HCT116 (cell line): ENCODE measurements around the gene FCER2. TPM values are rescaled to one million over a fixed set of nuclear protein-coding genes. Genes with fewer than 3 reads are reported as not detected.

Source experiments
- ATAC-seq: fragments of 200-7000 bp; cut with Tn5 transposase; 2 replicates; pipeline ENCODE4 v1.9.1; 2020; ENCODE audit warnings: mild to moderate bottlenecking, moderate library complexity
- BruUV-seq: library from RNA; stranded (reverse); fragments of 400-500 nt; replicated peaks from 2 replicates; lab custom pipeline; 2021; lab: Mats Ljungman, UMichigan
- CTCF ChIA-PET: fragments of 300-600 bp; sonication (Branson Sonifier 250); formaldehyde crosslinking; loops from one replicate; lab custom pipeline; 2021; ENCODE audit warnings: antibody characterized with exemption; lab: Charles Lee
- POLR2A ChIA-PET: fragments of 300-600, 350-600 bp; sonication (Branson Sonifier 250); formaldehyde crosslinking; loops from one replicate; lab custom pipeline; 2021; ENCODE audit warnings: antibody characterized with exemption; lab: Charles Lee
- RAD21 ChIA-PET, 2 experiments: fragments of 300-600 bp; sonication (Branson Sonifier 250); formaldehyde crosslinking; loops; one replicate each; lab custom pipeline; 2023; ENCODE audit warnings: low total read pairs in 2 of 2; ENCODE audit not compliant: uncharacterized antibody in 2 of 2, unreplicated experiment in 2 of 2, low non-redundant PET in 1 of 2; lab: Charles Lee
- DNase-seq: peaks from one replicate; pipeline ENCODE4 v3.0.0-alpha.2; 2010; ENCODE audit warnings: low read depth, low spot score
- H2AFZ ChIP-seq: fragments of 200-600 bp; shearing (Covaris generic), sonication (generic); 2 replicates; pipeline ENCODE4 v1.6.1; 2017; ENCODE audit warnings: low read depth, mixed run types, mixed read lengths, antibody characterized with exemption, low read length; ENCODE audit not compliant: poor library complexity, severe bottlenecking
- H3K27ac ChIP-seq: 2 replicates; pipeline ENCODE4 v1.5.1; 2012; ENCODE audit warnings: low read depth, low read length
- H3K27me3 ChIP-seq: fragments of 200-600 bp; sonication (generic); 2 replicates; pipeline ENCODE4 v1.6.1; 2016; ENCODE audit warnings: mixed run types, low read length, mixed read lengths; ENCODE audit not compliant: insufficient read depth
- H3K36me3 ChIP-seq, 2 experiments: fragments of 200-500 bp in 1 of 2; fragments of 200-600 bp in 1 of 2; sonication (Bioruptor generic) in 1 of 2; sonication (generic) in 1 of 2; 2 replicates each; pipeline versions ENCODE4 v1.5.1 to v1.6.1; 2014 to 2016; ENCODE audit warnings: low read length in 2 of 2, inconsistent platforms in 1 of 2, mixed read lengths in 1 of 2, mixed run types in 1 of 2; ENCODE audit not compliant: insufficient read depth in 2 of 2, control insufficient read depth in 1 of 2
- H3K4me1 ChIP-seq, 2 experiments: fragments of 200-600 bp in 1 of 2; sonication (generic) in 1 of 2; 2 replicates each; pipeline versions ENCODE4 v1.5.1 to v1.6.1; 2012 to 2017; ENCODE audit warnings: low read length in 2 of 2, inconsistent platforms in 1 of 2, mild to moderate bottlenecking in 1 of 2, mixed read lengths in 1 of 2, mixed run types in 1 of 2, moderate library complexity in 1 of 2; ENCODE audit not compliant: insufficient read depth in 2 of 2, control insufficient read depth in 1 of 2
- H3K4me2 ChIP-seq: fragments of 200-600 bp; sonication (generic); 2 replicates; pipeline ENCODE4 v1.6.1; 2017; ENCODE audit warnings: mixed run types, low read length, mixed read lengths
- H3K4me3 ChIP-seq, 2 experiments: fragments of 200-600 bp in 1 of 2; sonication (generic) in 1 of 2; replicated peaks in 1 of 2; 2 replicates each; pipeline ENCODE4 v1.5.1; 2011 to 2016; ENCODE audit warnings: low read length in 2 of 2, control low read depth in 1 of 2, low read depth in 1 of 2, mild to moderate bottlenecking in 1 of 2, mixed read lengths in 1 of 2, mixed run types in 1 of 2
- H3K79me2 ChIP-seq: fragments of 200-600 bp; sonication (generic); 2 replicates; pipeline ENCODE4 v1.6.1; 2017; ENCODE audit warnings: mild to moderate bottlenecking, mixed run types, low read length, moderate library complexity, mixed read lengths; ENCODE audit not compliant: insufficient read depth
- H3K9ac ChIP-seq: fragments of 200-600 bp; sonication (generic); 2 replicates; pipeline ENCODE4 v1.6.1; 2016; ENCODE audit warnings: low read length, mixed read lengths
- H3K9me2 ChIP-seq: fragments of 200-600 bp; sonication (generic), shearing (Covaris generic); 2 replicates; pipeline ENCODE4 v1.6.1; 2017; ENCODE audit warnings: mixed run types, mild to moderate bottlenecking, moderate library complexity; ENCODE audit not compliant: insufficient read depth
- H3K9me3 ChIP-seq, 2 experiments: fragments of 200-500 bp in 1 of 2; fragments of 200-600 bp in 1 of 2; sonication (Bioruptor generic) in 1 of 2; sonication (generic) in 1 of 2; 2 replicates each; pipeline ENCODE4 v1.6.1; 2014 to 2017; ENCODE audit warnings: low read length in 2 of 2, mixed read lengths in 2 of 2, inconsistent platforms in 1 of 2, low read depth in 1 of 2, mild to moderate bottlenecking in 1 of 2, mixed run types in 1 of 2, moderate library complexity in 1 of 2; ENCODE audit not compliant: control insufficient read depth in 1 of 2, insufficient read depth in 1 of 2
- H4K20me1 ChIP-seq: fragments of 200-600 bp; sonication (generic), shearing (Covaris generic); 2 replicates; pipeline ENCODE4 v1.6.1; 2017; ENCODE audit warnings: mixed run types, mild to moderate bottlenecking, moderate library complexity; ENCODE audit not compliant: insufficient read depth
- CBX3 ChIP-seq: IDR thresholded peaks from 2 replicates; pipeline ENCODE4 v1.6.1; 2012; ENCODE audit warnings: low read depth
- POLR2A ChIP-seq: IDR thresholded peaks from 2 replicates; pipeline ENCODE4 v1.7.0; 2011; ENCODE audit warnings: borderline replicate concordance; ENCODE audit not compliant: insufficient read depth, insufficient read length; ENCODE audit errors: extremely low read depth
- ZNF274 ChIP-seq: fragments of 200-500 bp; sonication (Bioruptor generic); IDR thresholded peaks from 2 replicates; pipeline ENCODE4 v1.6.1; 2014; ENCODE audit warnings: mild to moderate bottlenecking, low read depth, low read length, inconsistent platforms
- intact Hi-C: fragments of 100-400 bp; cut with micrococcal nuclease; formaldehyde crosslinking; loops from 2 replicates; pipeline ENCODE4 v1.10.0; 2022
- total RNA-seq: library from RNA; stranded (reverse); gene quantifications from one replicate; pipeline ENCODE4 v1.2.1, GENCODE V29; 2021; ENCODE audit not compliant: unreplicated experiment
- TF ChIP-seq, protein P1 (sequence below), 3 experiments: fragments of 200-600 bp in 1 of 3; sonication (generic) in 1 of 3; IDR thresholded peaks in 2 of 3; conservative IDR thresholded peaks in 1 of 3; 2 replicates each; pipeline ENCODE4 v1.5.1; 2012 to 2017; ENCODE audit warnings: low read depth in 2 of 3, low read length in 2 of 3, antibody characterized with exemption in 1 of 3, borderline replicate concordance in 1 of 3, control low read depth in 1 of 3, mild to moderate bottlenecking in 1 of 3, mixed read lengths in 1 of 3, mixed run types in 1 of 3, moderate library complexity in 1 of 3; ENCODE audit not compliant: insufficient read depth in 1 of 3

The FCER2 gene
- total RNA-seq, 1 experiment from 2014 or later, result 0.20 TPM

DNA sequence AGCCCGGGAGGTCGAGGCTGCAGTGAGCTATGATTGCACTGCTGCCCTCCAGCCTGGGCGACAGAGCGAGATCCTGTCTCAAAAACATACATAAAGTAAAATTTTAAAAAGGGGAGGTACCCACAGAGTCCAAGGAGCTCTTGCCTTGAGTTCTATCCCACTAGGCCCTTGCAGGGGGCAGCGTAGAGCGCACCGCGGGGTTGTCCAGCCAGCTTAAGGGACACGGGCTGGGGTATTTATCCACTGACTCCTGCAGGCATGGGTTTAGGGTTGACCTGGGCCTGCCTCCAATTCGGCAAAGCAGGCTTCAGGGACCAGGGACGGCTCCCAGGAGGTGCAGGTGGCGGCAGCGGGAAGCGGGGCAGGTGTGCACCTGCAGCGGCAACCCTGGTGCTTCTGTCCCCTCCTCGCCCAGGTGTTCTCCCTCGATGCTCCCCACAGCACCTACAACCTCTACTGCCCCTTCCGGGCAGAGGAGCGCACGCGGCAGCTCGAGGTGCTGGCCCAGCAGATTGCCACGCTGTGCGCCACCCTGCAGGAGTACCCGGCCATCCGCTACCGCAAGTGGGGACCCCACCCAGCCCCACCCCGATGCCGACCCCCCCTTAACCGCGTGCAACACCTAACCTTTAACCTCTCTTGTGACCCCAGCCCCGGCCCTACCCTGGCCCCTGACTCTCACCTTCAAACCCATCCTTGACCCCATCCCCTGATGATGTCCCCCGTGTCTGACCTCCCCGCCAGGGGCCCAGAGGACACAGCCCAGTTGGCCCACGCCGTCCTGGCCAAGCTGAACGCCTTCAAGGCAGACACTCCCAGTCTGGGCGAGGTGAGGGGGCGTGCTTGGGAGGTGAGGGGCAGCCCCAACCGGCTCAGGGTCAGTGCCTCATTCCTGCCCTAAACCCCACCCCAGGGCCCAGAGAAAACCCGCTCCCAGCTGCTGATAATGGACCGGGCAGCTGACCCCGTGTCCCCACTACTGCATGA is 60.3 kb downstream of the FCER2 start:
- Histone ChIP-seq H3K9ac (no peak overlapping the region), H3K9me2 (no peaks in the 10 kb centered on the region), H4K20me1 (no peaks in the 10 kb centered on the region), H3K4me3 (no peak overlapping the region), H3K36me3 (peaks cover 0 to 6% of the 10 kb centered on the region in 2 experiments; a peak in 1 of 4 replicates), H3K79me2 (peaks cover 17% of the 10 kb centered on the region), H3K27me3 (no peaks in the 10 kb centered on the region), H2AFZ (no peak overlapping the region), H3K4me1 (peaks cover 6 to 22% of the 10 kb centered on the region in 2 experiments; a peak in 3 of 4 replicates), H3K4me2 (no peak overlapping the region), H3K27ac (no peak overlapping the region), H3K9me3 (peaks cover 0 to 4% of the 10 kb centered on the region in 2 experiments; a peak in 1 of 4 replicates)
- ATAC-seq (no peak), DNase-seq (no peak)
- ChIA-PET RAD21 (no interaction called here), CTCF (interaction anchor here (1.0 to 1.1 kb wide), 3 partner anchors 12 to 158 kb away, joined by 3 to 7 read pairs (median 4); no protein-coding TSS in a partner anchor), POLR2A (no interaction called here)
- no TSS peak for BruUV-seq
- intact Hi-C loops, result no loop called here
- TF ChIP-seq ZNF274 (no peak), POLR2A (no peak)
- TF ChIP-seq, protein P1, sequence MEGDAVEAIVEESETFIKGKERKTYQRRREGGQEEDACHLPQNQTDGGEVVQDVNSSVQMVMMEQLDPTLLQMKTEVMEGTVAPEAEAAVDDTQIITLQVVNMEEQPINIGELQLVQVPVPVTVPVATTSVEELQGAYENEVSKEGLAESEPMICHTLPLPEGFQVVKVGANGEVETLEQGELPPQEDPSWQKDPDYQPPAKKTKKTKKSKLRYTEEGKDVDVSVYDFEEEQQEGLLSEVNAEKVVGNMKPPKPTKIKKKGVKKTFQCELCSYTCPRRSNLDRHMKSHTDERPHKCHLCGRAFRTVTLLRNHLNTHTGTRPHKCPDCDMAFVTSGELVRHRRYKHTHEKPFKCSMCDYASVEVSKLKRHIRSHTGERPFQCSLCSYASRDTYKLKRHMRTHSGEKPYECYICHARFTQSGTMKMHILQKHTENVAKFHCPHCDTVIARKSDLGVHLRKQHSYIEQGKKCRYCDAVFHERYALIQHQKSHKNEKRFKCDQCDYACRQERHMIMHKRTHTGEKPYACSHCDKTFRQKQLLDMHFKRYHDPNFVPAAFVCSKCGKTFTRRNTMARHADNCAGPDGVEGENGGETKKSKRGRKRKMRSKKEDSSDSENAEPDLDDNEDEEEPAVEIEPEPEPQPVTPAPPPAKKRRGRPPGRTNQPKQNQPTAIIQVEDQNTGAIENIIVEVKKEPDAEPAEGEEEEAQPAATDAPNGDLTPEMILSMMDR (IDR thresholded peaks at IDR 0.05 in 2 of 3, conservative IDR thresholded peaks at IDR 0.05 in 1 of 3; ENCODE audit: borderline replicate concordance in 1 of 3, insufficient read depth in 1 of 3, low read depth in 2 of 3, low read length in 2 of 3), result peak in 2 of 3 experiments; percentile 22 to 42; a peak in 4 of 6 replicates

DNA sequence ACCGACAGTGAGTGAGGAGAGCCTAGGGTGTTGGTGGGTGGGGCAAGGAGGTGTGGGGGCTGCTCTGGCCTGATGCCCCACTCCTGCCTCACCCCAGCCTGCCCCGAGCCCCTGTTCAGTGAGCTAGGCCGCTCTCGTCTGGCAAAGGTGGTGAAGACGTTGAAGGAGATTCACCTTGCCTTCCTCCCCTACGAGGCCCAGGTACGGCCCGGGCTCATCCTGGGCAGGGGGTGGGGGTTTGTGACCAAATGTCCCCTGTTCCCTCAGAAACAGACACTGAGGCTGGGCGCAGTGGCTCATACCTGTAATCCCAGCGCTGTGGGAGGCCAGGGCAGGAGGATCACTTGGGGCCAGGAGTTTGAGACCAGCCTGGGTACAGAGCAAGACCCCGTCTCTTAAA is 61.1 kb downstream of the FCER2 start:
- ATAC-seq, result no peak
- Histone ChIP-seq H3K4me2 (no peak overlapping the region), H3K4me1 (peaks cover 8 to 27% of the 10 kb centered on the region in 2 experiments; a peak in 3 of 4 replicates), H3K36me3 (no peaks in the 10 kb centered on the region; a peak in 1 of 4 replicates), H3K9me3 (peaks cover 0 to 4% of the 10 kb centered on the region in 2 experiments; a peak in 1 of 4 replicates), H3K27ac (no peak overlapping the region), H3K9me2 (no peaks in the 10 kb centered on the region), H4K20me1 (no peaks in the 10 kb centered on the region), H2AFZ (no peak overlapping the region), H3K27me3 (no peaks in the 10 kb centered on the region), H3K9ac (no peak overlapping the region), H3K4me3 (no peak overlapping the region), H3K79me2 (peaks cover 17% of the 10 kb centered on the region)
- no peak for DNase-seq
- POLR2A ChIA-PET, result no interaction called here
- CTCF ChIA-PET, result interaction anchor here (1.0 to 1.1 kb wide), 3 partner anchors 11 to 159 kb away, joined by 3 to 7 read pairs (median 4); no protein-coding TSS in a partner anchor
- RAD21 ChIA-PET, result no interaction called here
- TF ChIP-seq CBX3, result no peak
- BruUV-seq, result no TSS peak
- intact Hi-C loops, result no loop called here
